ENCODE results near the gene CYP17A1. TPM values are rescaled to one million over a fixed set of nuclear protein-coding genes. Genes with fewer than 3 reads are reported as not detected.
A peak's percentile ranks its signal among the peaks of the same experiment; 100 is the strongest.

The CYP17A1 gene
- total and polyA plus RNA-seq, 4 donors, result 0.39 to 3.7 (median 1.6) TPM

GRCh38 chr10:102876747-102877153 is 39.5 kb upstream of the CYP17A1 start:
- H3K4me1 ChIP-seq (ENCODE audit: control insufficient read depth in 5 of 5, insufficient read depth in 5 of 5, low read length in 5 of 5), result no peaks in the 10 kb centered on the region
- H3K4me3 ChIP-seq, result no peak overlapping the region
- H3K9me3 ChIP-seq (ENCODE audit: control insufficient read depth in 4 of 4, insufficient read depth in 3 of 4, low read length in 3 of 4), result no peaks in the 10 kb centered on the region
- no peak for TF ChIP-seq CTCF (IDR thresholded peaks at IDR 0.05; ENCODE audit: control extremely low read depth, extremely low read depth)
- peaks cover 0 to 6% (median under 1%) of the 10 kb centered on the region in 4 donors for H3K36me3 ChIP-seq (ENCODE audit: control insufficient read depth in 4 of 4, insufficient read depth in 4 of 4, low read length in 4 of 4)
- WGBS, 2 donors, result 89 to 95% methylated on average over 2 of the region's 2 CpGs
- H3K9ac ChIP-seq (ENCODE audit: insufficient read depth in 1 of 2, low read length in 2 of 2), result no peak overlapping the region
- no peak overlapping the region for H3K27ac ChIP-seq (ENCODE audit: low read depth in 1 of 2, low read length in 1 of 2)
- DNase-seq (no peak), ATAC-seq (ENCODE audit: insufficient read depth, low FRiP score) (no peak)
- no peaks in the 10 kb centered on the region for H3K27me3 ChIP-seq (ENCODE audit: control insufficient read depth in 3 of 3, insufficient read depth in 3 of 3, low read length in 2 of 3)

- 81 to 89% methylated on average over 4 of the region's 4 CpGs for WGBS, 2 donors
- Histone ChIP-seq H3K9me3 (ENCODE audit: control insufficient read depth in 4 of 4, insufficient read depth in 3 of 4, low read length in 3 of 4) (no peaks in the 10 kb centered on the region), H3K4me1 (ENCODE audit: control insufficient read depth in 5 of 5, insufficient read depth in 5 of 5, low read length in 5 of 5) (peaks cover 0 to 11% (median 0%) of the 10 kb centered on the region in 5 donors), H3K36me3 (ENCODE audit: control insufficient read depth in 4 of 4, insufficient read depth in 4 of 4, low read length in 4 of 4) (peaks cover 0 to 3% (median 0%) of the 10 kb centered on the region in 4 donors), H3K9ac (ENCODE audit: insufficient read depth in 1 of 2, low read length in 2 of 2) (no peak overlapping the region), H3K27me3 (ENCODE audit: control insufficient read depth in 3 of 3, insufficient read depth in 3 of 3, low read length in 2 of 3) (no peaks in the 10 kb centered on the region), H3K4me3 (no peak overlapping the region), H3K27ac (ENCODE audit: low read depth in 1 of 2, low read length in 1 of 2) (no peak overlapping the region)
- no peak for DNase-seq
- TF ChIP-seq CTCF (IDR thresholded peaks at IDR 0.05; ENCODE audit: control extremely low read depth, extremely low read depth), result no peak
- no peak for ATAC-seq (ENCODE audit: insufficient read depth, low FRiP score)
These were observed 35.0 kb upstream of the CYP17A1 start for GRCh38 chr10:102872163-102872562.

GRCh38 chr10:102870221-102870620 is 33.0 kb upstream of the CYP17A1 start:
- Histone ChIP-seq H3K27me3 (ENCODE audit: control insufficient read depth in 3 of 3, insufficient read depth in 3 of 3, low read length in 2 of 3) (no peaks in the 10 kb centered on the region), H3K36me3 (ENCODE audit: control insufficient read depth in 4 of 4, insufficient read depth in 4 of 4, low read length in 4 of 4) (peaks cover 0 to 6% (median 2%) of the 10 kb centered on the region in 4 donors), H3K4me3 (no peak overlapping the region), H3K9ac (ENCODE audit: insufficient read depth in 1 of 2, low read length in 2 of 2) (peak overlapping the region; percentile 49 to 71), H3K4me1 (ENCODE audit: control insufficient read depth in 5 of 5, insufficient read depth in 5 of 5, low read length in 5 of 5) (peaks cover 0 to 11% (median 0%) of the 10 kb centered on the region in 5 donors), H3K9me3 (ENCODE audit: control insufficient read depth in 4 of 4, insufficient read depth in 3 of 4, low read length in 3 of 4) (no peaks in the 10 kb centered on the region), H3K27ac (ENCODE audit: low read depth in 1 of 2, low read length in 1 of 2) (no peak overlapping the region)
- 92 to 93% methylated on average over 10 of the region's 10 CpGs for WGBS, 2 donors
- ATAC-seq (ENCODE audit: insufficient read depth, low FRiP score), result no peak
- TF ChIP-seq CTCF (IDR thresholded peaks at IDR 0.05; ENCODE audit: control extremely low read depth, extremely low read depth), result no peak
- DNase-seq, result peak in 1 of 3 donors; percentile 11
